Cerebellar cortex (tissue), 1 donor: ENCODE data around the gene GABRB2.

Experiments
- DNase-seq: peaks from one replicate; pipeline ENCODE4 v3.0.0-alpha.2; 2015; ENCODE audit warnings: low spot score

GABRB2 gene

DNA sequence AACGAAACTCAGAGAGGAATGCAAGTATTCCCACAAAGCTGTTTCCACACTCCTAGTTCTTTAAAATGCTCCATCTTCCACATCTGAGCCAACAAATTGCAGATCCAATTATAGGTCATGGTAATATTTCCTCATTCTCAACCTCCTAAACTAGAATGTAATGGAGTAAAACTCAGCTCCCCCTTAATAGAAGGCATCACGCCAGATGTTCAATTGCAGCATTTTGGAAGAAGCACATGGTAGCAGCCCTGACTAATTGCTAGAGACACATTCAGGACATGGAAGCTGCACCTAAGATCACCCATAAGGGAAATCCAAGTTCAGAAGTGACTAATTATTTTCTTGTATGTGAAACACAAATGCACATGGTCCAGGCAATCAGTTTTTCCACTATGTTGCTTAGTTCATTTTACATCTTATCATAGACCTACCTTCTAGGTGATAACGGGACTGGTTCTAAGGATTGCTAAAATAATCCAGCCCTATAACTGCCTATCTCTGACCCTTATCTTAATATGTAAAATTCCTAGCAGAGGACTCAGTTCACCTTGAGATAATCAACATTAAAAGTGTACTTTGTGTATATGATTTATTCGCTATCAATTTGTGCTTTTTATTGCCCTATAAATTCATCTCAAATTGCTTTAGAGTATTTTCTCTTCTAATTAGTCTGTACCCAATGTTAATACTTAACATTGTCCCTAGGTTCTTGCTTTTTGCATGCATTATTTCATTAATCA lies 75.1 kb downstream of the GABRB2 start:
- DNase-seq: no peak

GRCh38 chr5:161467703-161468102 lies 78.8 kb downstream of the GABRB2 start:
- no peak for DNase-seq

DNA sequence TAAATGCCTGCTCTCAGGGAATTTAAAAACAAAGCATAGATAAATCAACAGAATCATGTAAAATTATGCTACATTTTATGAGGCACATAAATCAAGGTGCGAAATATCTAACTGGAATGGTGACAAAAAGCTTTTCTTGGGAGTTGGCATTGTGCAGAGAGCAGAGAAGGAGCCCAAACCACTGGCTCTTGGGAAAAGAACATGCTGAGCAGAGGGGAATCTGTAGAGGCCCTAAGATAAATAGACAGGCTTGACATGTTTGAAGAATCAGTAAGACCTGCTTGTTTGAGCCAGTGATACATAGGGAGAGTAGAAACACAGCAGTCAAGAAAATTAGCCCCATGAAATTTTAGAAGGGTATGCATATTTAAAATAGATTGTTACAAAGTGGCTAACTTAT lies 85.8 kb downstream of the GABRB2 start:
- no peak for DNase-seq

DNA sequence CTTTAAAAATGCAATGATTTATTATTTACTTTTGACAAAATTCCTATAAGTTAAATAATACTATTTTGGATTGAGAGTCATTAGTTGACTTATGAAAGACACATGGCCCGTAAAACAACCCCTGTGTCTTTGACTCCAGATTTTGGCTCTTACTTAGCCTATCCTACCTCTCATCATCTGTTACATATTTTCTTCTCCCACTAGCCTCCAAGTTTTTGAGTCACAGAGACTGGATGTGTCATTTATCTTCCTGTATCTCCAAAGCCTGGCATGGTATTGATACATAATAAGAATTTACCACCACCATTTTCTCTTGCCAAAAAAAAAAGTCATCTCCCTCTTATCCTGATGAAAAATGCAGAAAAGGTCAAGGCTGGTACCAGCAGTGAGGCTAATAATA lies 99.9 kb downstream of the GABRB2 start:
- DNase-seq: peak; percentile 46

DNA sequence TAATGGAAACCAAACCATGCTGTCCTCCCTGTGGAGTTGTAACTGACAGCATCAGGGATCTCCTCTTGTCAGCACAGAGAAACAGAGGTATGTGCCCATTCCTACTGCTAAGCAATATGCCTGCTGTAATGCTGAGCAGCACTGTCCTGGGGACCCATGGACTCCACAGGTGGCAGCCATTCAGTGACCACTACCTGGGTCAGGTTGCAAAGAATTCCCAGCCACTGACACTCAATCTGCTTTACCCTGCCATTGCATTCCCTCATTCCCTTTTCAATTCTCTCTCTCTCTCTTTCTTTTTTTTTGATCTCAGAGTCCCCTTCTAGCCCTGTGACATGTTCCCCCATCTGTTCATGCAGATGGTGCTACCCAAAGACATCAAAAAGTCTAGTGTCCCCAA lies 104.1 kb downstream of the GABRB2 start:
- DNase-seq: peak; percentile 84

DNA sequence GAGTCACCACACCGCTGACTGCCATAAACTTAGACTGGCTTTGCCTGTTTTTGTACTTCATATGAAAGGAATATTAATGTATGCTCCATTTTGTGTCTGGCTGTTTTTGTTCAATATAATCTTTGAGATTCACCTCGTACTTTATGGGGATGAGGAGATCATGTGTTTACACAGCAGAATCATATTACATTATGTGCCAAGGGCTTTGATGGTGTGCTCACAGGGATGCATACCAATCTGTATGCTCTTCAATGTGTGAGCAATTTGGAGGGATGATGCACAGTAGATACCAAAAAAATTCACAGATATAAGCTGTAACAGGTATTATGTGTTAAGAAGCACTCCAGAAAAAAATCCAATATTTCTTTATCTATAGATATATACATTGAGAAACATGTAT lies 113.7 kb downstream of the GABRB2 start:
- no peak for DNase-seq

- DNase-seq: no peak
These were observed 114.6 kb downstream of the GABRB2 start for GRCh38 chr5:161431963-161432362.

DNA sequence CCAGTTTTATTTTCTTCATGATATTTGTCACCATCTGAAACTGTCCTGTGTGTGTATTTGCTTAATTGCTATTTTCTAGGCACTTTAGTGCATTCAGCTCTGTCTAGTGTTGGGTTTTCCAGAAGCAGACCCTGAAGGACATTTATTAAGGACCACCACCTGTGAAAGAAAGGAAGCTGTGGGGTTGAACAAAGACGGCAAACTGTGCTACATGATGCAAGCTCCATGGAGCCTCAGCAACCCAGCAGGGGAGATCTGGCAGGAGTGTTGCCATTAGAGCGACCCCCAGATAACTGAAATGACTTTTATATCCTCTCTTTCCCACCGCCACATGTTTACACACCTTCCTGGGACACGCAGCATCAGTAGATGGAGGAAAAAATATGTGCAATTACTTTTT lies 125.5 kb downstream of the GABRB2 start:
- no peak for DNase-seq

DNA sequence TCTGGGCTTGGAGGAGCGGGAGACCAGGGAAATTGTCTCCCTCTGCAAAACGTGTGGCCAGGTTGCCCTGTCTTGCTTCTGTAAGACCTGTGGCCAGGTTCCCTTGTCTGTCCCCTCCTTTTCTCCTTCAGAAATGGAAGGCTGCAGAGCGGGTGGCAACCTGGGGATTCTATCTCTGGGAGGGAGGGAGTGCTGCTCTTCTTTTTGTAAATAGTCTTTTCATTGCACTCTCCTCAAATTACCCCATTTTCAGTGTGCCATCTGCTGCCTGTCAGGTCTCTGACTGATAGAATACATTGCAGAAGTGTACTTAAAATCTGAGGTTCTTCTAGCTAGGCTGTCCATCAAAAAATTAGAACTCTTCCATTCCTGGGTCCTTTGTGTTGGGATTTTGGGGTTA lies 126.0 kb downstream of the GABRB2 start:
- peak; percentile 89 for DNase-seq

DNA sequence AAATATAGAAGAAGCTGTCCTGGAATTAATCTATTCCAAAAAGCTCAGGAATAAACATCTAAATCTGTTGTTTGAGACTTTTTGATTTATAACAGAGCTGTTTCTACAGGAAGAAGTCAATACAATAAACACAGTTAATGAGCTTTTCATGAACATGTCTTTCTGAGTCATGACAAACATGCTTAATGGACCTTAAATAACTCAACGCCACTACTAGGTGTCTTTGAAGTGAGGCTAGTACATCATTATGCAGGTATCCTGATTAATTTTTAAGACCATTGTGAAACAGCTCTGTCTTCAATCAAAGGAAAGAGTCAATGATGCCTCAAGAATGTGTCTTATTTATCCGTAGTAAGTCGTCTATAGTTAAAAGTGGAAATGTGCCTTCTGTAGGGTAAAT lies 131.6 kb downstream of the GABRB2 start:
- no peak for DNase-seq

- no peak for DNase-seq
These were observed 132.5 kb downstream of the GABRB2 start for GRCh38 chr5:161414037-161414436.

GRCh38 chr5:161412792-161413191 lies 133.7 kb downstream of the GABRB2 start:
- DNase-seq: peak; percentile 60

DNA sequence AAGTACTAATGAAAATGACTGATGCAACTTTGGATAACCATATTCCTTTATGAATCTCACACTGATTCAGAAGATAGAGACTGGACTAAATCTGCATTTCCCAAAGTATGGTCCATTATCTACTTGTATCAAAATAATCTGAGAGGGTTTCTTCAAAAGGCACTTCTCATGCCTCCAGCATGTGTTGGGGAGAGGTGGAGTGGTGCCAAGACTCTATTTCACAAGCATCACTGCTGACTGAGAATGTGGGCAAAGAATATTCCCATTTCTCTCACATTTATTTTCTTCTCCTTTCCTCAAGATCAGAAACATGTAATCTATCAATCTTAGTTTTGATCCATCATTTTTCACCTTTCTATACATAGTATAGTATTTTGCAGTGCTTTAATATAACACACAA lies 135.4 kb downstream of the GABRB2 start:
- DNase-seq: peak; percentile 60

DNA sequence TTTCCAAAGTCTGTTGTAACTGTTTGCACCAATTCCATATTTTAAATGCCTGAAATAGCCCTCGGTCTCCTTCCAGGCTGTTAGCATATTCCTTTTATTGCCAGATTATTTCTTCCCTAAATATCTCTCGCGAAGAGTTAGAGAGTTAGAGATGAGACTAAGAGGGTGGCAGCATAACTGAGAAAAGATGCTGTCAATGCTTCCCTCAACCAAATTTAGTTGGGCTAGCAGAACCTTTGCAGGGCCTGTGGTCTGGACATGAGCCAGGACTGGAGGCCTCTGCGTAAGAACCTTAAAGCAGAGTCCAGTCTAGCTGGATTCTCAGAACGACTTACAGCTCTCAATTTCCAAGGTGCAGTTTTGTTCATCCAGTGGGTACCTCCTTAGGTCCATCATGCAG lies 135.9 kb downstream of the GABRB2 start:
- peak; percentile 64 for DNase-seq

- no peak for DNase-seq
These were observed 137.1 kb downstream of the GABRB2 start for GRCh38 chr5:161409471-161409870.

- DNase-seq: no peak
These were observed 139.6 kb downstream of the GABRB2 start for GRCh38 chr5:161406880-161407279.

DNA sequence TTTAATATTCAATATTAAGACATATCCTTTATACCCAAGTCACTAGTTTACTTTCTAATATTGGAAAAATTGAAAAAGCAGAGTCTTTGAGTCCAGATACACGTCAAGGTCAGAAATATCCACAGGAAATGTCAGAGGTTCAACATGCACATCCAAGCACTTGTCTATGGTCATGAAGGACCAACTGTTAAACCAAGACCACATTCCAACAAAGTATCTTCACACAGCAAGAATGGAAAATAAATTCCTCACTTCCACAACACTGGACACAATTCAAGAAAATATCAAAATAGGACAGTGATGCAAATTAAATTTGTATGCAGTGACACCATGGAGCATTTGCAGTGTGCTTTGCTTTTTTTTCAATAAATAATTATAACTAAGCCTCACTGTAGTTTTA lies 142.5 kb downstream of the GABRB2 start:
- no peak for DNase-seq

GRCh38 chr5:161403121-161403520 lies 143.4 kb downstream of the GABRB2 start:
- no peak for DNase-seq

DNA sequence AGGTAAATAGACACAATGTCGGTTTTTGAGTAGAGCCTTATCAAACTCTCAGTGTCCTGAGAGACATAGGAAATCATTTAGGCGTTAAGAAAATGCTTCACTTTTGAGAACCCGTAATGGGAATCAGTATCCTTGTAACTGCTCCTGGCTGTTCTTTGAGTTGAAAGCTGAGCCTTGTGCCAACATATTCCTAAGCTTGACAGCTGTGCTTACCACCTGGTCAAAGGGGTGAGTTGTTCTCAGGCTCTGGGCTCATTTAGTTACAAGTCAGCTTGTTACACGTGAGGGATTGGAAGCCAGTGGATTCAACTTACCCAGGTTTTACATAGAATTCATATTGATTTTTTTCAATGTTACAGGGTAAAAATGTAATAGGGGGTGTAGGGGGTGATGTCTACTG lies 145.9 kb downstream of the GABRB2 start:
- peak; percentile 93 for DNase-seq

GRCh38 chr5:161399996-161400562 lies 146.4 kb downstream of the GABRB2 start:
- peak; percentile 55 for DNase-seq

- DNase-seq: no peak
These were observed 149.1 kb downstream of the GABRB2 start for GRCh38 chr5:161397448-161397847.

GRCh38 chr5:161396171-161396570 lies 150.4 kb downstream of the GABRB2 start:
- no peak for DNase-seq

- DNase-seq: peak; percentile 58
These were observed 154.8 kb downstream of the GABRB2 start for GRCh38 chr5:161391724-161392123.

- DNase-seq: no peak
These were observed 155.5 kb downstream of the GABRB2 start for GRCh38 chr5:161391016-161391415.
